ENCODE measurements around the gene C1QTNF7. TPM values are rescaled to one million over a fixed set of nuclear protein-coding genes. Genes with fewer than 3 reads are reported as not detected.

C1QTNF7 gene
- total RNA-seq, 1 experiment from 2014 or later = 0.04 TPM

DNA sequence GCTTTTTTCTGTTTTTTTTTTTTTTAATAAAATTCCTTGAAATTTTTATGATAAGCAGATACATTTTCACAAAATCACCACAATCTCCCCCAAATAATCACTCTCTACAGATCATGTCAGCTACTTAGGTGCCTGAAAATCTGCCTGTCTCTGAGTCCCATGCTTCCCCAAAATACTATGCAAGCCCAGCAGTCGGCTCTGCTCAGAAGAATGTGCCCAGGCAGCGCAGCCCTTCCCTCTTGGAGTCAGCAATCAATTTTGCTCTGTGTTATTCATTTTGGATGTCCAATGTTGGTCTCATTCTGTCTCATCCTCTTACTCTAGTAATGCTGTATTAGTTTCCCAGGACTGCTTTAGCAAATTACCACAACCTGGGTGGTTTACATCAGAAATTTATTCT, 24.9 kb upstream of the C1QTNF7 start (continued):
- TF ChIP-seq NFYB (CRISPR knock-in tag; conservative IDR thresholded peaks at IDR 0.05; ENCODE audit: low read depth) (no peak), FOXJ3 (CRISPR knock-in tag; IDR thresholded peaks at IDR 0.05; ENCODE audit: borderline replicate concordance) (no peak), MXD4 (CRISPR knock-in tag; IDR thresholded peaks at IDR 0.05; ENCODE audit: borderline replicate concordance) (no peak), RELA (CRISPR knock-in tag; IDR thresholded peaks at IDR 0.05; ENCODE audit: borderline replicate concordance) (no peak), FOXK1 (CRISPR knock-in tag; IDR thresholded peaks at IDR 0.05) (no peak), CREM (CRISPR knock-in tag; IDR thresholded peaks at IDR 0.05) (no peak)
- TF ChIP-seq, protein P1, sequence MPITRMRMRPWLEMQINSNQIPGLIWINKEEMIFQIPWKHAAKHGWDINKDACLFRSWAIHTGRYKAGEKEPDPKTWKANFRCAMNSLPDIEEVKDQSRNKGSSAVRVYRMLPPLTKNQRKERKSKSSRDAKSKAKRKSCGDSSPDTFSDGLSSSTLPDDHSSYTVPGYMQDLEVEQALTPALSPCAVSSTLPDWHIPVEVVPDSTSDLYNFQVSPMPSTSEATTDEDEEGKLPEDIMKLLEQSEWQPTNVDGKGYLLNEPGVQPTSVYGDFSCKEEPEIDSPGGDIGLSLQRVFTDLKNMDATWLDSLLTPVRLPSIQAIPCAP (CRISPR knock-in tag; IDR thresholded peaks at IDR 0.05) = no peak
- TF ChIP-seq, protein P2, sequence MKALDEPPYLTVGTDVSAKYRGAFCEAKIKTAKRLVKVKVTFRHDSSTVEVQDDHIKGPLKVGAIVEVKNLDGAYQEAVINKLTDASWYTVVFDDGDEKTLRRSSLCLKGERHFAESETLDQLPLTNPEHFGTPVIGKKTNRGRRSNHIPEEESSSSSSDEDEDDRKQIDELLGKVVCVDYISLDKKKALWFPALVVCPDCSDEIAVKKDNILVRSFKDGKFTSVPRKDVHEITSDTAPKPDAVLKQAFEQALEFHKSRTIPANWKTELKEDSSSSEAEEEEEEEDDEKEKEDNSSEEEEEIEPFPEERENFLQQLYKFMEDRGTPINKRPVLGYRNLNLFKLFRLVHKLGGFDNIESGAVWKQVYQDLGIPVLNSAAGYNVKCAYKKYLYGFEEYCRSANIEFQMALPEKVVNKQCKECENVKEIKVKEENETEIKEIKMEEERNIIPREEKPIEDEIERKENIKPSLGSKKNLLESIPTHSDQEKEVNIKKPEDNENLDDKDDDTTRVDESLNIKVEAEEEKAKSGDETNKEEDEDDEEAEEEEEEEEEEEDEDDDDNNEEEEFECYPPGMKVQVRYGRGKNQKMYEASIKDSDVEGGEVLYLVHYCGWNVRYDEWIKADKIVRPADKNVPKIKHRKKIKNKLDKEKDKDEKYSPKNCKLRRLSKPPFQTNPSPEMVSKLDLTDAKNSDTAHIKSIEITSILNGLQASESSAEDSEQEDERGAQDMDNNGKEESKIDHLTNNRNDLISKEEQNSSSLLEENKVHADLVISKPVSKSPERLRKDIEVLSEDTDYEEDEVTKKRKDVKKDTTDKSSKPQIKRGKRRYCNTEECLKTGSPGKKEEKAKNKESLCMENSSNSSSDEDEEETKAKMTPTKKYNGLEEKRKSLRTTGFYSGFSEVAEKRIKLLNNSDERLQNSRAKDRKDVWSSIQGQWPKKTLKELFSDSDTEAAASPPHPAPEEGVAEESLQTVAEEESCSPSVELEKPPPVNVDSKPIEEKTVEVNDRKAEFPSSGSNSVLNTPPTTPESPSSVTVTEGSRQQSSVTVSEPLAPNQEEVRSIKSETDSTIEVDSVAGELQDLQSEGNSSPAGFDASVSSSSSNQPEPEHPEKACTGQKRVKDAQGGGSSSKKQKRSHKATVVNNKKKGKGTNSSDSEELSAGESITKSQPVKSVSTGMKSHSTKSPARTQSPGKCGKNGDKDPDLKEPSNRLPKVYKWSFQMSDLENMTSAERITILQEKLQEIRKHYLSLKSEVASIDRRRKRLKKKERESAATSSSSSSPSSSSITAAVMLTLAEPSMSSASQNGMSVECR (CRISPR knock-in tag; IDR thresholded peaks at IDR 0.05; ENCODE audit: borderline replicate concordance) = no peak

DNA sequence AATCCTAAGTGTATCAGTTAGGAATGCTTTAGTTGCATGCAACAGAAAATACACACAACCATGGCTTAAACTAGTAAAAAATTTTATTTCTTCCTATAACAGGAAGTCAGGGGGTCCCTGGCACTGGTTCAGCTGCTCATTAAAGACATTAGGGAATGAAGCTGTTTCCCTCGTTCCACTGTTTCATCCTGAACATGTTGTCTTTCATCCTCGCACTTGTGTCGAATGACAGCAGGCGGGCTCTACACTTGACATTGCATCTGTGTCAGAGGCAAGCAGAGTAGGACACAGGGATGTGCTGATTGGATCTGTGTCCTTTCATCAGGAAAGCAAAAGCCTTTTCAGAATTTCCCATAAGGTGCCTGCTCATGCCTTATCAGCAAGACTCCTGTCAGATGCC, 22.8 kb upstream of the C1QTNF7 start:
- Mint-ChIP-seq H3K4me3 (no peak overlapping the region), H3K36me3 (no peaks in the 10 kb centered on the region), H3K9me3 (no peaks in the 10 kb centered on the region), H3K4me1 (peaks cover 17% of the 10 kb centered on the region), H3K27me3 (ENCODE audit: low read depth) (no peaks in the 10 kb centered on the region; the same call in 1 of the 2 replicates), H3K27ac (no peak overlapping the region)
- no peak for DNase-seq (ENCODE audit: low spot score)
- CTCF ChIA-PET = no interaction called here
- TF ChIP-seq TCF7 (CRISPR knock-in tag; IDR thresholded peaks at IDR 0.05; ENCODE audit: low read depth) (no peak), ZNF219 (CRISPR knock-in tag; IDR thresholded peaks at IDR 0.05; ENCODE audit: borderline replicate concordance) (no peak)
- ATAC-seq = no peak
- POLR2A ChIA-PET = no interaction called here

DNA sequence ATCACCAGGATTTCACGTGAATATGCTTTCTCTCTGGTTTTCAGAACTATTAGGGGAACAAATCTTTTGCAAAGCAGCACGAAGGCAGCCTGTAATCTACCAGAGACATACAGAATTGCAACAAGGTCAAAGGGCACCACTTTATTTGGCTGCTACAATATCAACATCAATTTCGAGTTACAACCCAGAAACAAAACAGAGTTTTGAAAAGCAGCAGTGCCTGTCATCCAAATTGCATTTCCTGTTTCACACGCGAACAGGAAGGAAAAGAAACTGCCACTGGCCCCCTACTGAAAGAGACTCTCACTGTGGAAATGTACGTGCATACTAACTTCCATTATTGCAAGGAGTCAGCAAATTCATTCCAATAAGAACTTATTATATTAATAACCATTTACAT, 17.1 kb upstream of the C1QTNF7 start:
- no peak overlapping the region for H3K27ac Mint-ChIP-seq
- ATAC-seq (no peak), DNase-seq (ENCODE audit: low spot score) (no peak)
- no peak for TF ChIP-seq NR3C1 (CRISPR knock-in tag; conservative IDR thresholded peaks at IDR 0.05; ENCODE audit: low read depth)
- TF ChIP-seq IRF2 (CRISPR knock-in tag; IDR thresholded peaks at IDR 0.05; ENCODE audit: borderline replicate concordance, low read depth) = no peak
- TF ChIP-seq, protein P1 (CRISPR knock-in tag; IDR thresholded peaks at IDR 0.05) = no peak
- no peak for TF ChIP-seq GABPB1 (CRISPR knock-in tag; IDR thresholded peaks at IDR 0.05)
- TF ChIP-seq, protein P3, sequence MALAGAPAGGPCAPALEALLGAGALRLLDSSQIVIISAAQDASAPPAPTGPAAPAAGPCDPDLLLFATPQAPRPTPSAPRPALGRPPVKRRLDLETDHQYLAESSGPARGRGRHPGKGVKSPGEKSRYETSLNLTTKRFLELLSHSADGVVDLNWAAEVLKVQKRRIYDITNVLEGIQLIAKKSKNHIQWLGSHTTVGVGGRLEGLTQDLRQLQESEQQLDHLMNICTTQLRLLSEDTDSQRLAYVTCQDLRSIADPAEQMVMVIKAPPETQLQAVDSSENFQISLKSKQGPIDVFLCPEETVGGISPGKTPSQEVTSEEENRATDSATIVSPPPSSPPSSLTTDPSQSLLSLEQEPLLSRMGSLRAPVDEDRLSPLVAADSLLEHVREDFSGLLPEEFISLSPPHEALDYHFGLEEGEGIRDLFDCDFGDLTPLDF (CRISPR knock-in tag; IDR thresholded peaks at IDR 0.05) = no peak
- TF ChIP-seq, protein P2 (CRISPR knock-in tag; IDR thresholded peaks at IDR 0.05; ENCODE audit: borderline replicate concordance) = no peak
- TF ChIP-seq NFE2L1 (CRISPR knock-in tag; IDR thresholded peaks at IDR 0.05) = no peak
- TF ChIP-seq ZNF121 (CRISPR knock-in tag; IDR thresholded peaks at IDR 0.05) = no peak
- TF ChIP-seq TP53 (CRISPR knock-in tag; IDR thresholded peaks at IDR 0.05) = no peak
- peaks cover 4% of the 10 kb centered on the region for H3K4me1 Mint-ChIP-seq
- no peaks in the 10 kb centered on the region for H3K9me3 Mint-ChIP-seq
- CTCF ChIA-PET = no interaction called here
- no peaks in the 10 kb centered on the region; the same call in 1 of the 2 replicates for H3K27me3 Mint-ChIP-seq (ENCODE audit: low read depth)
- no peak overlapping the region for H3K4me3 Mint-ChIP-seq
- no peaks in the 10 kb centered on the region for H3K36me3 Mint-ChIP-seq
- POLR2A ChIA-PET = no interaction called here

Data from WTC11 (cell line).